Anterior cingulate cortex (tissue), 58 donors: ENCODE measurements around the gene IL11.

Experiments used
- DNase-seq, 58 donors: peaks; one replicate each; lab custom pipeline; 2025; lab: John Stamatoyannopoulos, UW

IL11 gene

DNA sequence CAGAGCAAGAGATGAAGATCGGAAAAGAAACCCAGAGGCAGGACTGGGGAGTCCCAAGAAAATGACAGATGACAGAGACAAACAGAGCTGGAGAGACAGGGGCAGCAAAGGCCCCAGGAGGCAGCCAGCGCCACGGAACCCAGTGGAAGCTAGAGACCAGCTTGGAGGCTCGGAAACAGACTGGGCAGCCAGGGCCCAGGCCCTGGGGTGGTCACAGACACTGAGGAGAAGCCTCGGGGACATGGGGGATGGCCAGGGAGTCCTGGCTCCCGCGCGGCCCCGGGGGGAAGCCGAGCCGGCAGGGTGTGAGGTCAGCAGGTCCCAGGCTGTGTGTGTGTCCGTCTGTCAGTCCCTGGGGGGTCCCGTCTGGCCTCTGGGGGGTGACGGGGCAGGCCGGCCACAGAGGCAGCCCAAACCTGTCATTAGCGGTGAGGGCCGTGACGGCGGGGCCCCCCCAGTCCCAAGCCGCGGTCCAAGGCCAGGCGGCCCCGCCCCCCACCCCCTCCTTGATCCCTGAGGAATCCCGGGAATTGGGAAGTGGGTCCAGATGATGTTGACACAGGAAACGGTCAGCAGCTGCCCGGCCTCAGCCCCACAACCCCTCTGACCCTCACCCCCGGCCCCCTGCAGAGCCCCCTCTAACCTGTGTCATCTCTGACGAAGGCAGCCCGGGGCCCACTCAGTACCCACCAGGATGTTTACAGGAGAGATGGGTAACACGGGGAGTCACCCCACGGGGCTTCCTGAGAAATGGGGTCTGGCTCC, 3.9 kb upstream of the IL11 start:
- DNase-seq = no peak

DNA sequence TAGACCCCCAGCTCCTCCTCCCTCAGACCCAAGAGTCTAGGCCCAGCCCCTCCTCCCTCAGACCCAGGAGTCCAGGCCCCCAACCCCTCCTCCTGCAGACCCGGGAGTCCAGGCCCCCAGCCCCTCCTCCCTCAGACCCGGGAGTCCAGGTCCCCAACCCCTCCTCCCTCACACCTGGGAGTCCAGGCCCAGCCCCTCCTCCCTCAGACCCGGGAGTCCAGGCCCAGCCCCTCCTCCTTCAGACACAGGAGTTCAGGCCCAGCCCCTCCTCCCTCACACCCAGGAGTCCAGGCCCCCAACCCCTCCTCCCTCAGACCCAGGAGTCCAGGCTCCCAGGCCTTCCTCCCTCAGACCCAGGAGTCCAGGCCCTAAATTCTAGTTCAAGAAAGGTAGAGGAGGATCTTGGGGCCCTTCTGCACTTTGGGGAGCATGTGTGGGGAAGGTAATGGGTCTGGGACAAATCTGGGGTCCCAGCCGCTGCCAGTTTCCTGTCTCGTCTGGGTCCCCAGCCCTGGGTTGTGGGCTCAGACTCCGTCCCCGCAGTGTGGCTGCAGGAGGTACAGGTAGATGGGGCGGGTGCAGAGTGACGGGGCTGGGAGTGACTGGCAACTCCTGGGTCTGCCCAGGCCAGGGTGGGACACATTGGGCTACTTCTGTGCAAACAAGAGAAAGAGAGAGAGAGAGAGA, 3.2 kb upstream of the IL11 start:
- DNase-seq = no peak

DNA sequence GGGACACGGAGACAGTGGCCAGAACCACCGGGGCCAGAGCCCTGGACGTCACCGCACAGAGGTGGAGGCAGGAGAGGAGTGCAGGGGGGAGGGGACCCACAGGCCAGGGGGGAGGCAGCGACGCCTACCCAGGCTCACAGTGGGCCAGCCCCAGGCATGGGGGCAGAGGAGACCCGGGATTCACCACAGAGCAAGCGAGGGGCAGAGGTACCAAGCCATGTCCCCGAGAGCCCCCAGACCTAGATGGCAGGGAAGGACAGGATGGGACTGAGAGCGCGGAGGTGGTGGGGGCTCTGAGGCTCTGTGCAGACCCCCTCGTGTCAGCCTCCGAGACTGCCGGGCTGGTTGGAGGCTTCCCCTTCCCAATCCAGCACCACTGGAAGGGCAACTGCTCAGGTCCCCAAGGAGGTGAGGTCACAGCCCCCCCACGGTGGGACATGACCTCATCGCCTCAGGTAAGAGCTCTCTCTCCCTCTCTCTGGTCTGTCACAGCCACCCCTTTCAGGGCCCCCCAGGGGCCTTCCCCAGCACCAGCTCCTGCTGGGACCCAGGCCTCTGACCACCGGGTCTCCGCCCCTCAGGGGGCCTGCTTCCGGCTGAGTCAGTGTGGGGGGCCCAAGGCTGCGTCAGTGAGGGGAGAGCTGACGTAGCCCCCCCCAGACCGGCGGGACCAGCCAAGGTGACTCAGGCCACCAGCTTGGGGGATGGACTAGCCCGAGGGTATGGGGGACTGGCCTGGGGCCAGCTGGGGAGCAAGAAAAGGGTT, 2.2 kb upstream of the IL11 start:
- no peak for DNase-seq

DNA sequence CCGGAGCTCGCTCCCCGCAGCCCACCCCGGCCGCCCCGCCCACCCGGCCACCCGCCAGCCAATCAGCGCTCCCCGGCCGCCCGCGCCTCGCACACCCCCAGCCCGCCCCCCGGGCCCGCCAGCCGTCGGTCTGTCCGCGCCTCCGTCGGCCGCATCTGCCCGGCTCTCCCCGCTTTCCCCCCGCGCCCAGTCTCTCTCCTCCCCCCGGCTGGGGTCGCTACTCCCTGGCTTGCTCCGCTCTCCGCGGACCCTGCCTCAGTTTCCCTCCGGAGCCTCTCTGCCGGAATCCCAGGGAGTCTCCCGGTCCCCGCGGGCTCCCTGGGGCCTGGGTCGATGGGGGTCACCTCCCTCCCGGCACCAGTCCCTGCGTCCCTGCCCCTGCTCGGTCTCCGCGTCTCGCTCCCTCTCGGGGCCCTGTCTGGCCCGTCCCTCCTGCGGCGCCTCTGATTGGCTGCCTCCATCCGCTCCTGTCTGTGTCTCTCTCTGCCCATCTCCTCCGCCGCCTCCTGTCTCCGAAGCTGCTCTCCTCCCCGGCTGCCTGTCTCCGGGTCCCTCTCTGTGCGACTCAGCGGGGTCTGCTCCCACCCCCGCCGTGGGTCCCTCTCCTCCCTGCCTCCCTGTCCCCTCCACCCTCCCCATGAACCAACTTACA, 484 bp downstream of the IL11 start:
- peak in 2 of 58 donors; percentile 6 to 36 for DNase-seq

DNA sequence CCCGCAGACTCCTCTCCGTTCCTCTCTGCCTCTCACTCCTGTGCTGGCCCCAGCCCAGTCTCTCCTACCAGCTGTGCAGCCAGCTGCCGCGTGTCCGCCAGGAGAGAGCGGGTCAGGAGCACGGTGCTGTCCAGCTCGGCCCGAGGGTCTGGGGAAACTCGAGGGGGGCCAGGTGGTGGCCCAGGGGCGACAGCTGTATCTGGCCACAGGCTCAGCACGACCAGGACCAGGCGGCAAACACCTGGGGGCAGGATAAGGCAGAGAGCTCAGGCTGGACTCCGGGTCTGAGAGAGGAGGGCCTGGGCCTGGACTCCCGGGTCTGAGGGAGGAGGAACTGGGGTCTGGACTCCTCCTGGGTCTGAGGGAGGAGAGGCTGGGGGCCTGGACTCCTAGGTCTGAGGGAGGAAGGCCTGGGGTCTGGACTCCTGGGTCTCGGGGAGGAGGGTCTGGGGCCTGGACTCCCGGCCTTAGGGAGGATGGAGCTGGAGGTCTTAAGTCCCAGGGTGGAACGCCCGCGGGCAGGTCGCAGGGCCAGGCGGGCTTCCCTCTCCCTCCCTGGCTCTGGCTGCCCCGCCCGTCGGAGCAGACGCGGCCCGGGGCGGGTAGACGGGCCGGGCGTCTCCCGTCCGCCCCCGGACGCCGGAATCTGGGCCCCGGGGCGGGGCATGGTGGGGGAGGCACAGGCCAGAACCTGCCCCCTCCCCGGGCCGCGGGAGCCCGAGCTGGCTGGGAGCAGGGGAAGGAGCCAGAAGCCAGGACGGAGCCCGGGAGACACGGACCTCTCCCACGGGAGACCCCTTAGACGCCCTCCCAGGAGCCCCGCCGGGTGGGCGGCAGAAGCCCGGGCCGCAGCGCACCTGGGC, 1.3 kb downstream of the IL11 start:
- no peak for DNase-seq

DNA sequence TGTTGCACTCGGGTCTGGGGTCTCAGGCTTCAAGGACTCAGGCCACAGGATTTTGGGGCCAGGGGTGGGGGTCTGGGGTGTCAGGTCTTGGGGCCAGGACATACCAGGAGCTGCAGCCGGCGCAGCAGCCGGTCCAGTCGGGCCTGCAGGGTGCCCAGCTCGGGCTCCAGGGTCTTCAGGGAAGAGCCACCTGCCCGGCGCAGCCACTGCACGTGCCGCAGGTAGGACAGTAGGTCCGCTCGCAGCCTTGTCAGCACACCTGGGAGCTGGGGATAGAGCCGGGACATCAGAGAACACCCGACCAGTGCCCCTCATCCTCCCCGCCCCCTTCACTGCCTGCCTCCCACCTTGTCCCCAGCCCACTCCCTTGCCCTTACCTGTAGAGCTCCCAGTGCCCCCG, 2.2 kb downstream of the IL11 start:
- no peak for DNase-seq

DNA sequence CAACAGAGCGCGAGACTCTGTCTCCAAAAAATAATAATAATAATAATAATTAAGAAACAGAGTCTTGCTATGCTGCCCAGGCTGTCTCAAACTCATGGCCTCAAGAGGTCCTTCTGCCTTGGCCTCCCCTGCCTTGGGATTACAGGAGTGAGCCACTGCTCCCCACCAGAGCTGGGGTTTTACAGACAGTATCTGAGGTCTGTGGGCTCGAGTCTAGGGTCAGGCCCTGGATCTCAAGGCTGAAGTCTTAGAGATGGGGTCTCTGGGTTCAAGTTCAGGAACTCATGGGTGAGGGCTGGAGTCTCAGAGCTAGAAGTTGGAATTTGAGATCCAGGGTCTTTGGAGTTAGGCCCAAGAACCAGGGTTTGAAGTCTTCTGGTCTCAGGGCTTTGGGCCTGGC, 3.5 kb downstream of the IL11 start:
- no peak for DNase-seq

DNA sequence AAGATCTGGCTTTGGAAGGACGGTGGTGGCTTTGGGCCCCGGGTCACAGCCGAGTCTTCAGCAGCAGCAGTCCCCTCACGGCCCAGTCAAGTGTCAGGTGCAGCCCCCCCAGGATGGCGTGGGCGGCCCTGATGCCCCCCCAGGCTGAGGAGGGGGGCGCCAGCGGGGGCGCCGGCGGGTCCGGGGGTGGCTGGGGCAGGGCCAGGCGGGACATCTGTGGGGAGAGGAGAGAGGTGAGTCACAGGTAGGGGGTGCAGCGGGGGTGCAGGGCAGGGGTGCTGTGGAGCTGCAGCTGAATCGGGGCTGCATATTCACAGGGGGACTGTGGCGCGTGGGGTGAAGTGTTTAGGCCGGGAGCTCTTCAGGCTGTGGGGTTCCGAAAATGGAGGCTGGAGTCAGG, 4.3 kb downstream of the IL11 start:
- DNase-seq = peak in 1 of 58 donors; percentile 15

DNA sequence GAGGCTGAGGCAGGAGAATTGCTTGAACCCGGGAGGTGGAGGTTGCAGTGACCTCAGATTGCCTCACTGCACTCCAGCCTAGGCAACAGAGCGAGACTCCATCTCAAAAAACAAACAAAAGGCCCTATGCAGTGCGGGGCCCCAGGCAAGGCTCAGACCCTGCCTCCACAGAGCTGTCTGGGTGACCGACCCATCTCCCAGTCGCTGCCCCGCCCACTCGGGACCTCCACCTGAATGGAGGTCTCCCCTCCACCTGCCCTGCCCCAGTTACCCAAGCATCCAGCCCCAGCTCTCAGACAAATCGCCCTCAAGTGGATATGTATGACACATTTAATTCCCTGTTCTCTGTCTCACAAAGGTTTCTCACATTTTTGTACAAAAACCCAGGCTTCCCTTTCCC, 5.0 kb downstream of the IL11 start:
- no peak for DNase-seq

DNA sequence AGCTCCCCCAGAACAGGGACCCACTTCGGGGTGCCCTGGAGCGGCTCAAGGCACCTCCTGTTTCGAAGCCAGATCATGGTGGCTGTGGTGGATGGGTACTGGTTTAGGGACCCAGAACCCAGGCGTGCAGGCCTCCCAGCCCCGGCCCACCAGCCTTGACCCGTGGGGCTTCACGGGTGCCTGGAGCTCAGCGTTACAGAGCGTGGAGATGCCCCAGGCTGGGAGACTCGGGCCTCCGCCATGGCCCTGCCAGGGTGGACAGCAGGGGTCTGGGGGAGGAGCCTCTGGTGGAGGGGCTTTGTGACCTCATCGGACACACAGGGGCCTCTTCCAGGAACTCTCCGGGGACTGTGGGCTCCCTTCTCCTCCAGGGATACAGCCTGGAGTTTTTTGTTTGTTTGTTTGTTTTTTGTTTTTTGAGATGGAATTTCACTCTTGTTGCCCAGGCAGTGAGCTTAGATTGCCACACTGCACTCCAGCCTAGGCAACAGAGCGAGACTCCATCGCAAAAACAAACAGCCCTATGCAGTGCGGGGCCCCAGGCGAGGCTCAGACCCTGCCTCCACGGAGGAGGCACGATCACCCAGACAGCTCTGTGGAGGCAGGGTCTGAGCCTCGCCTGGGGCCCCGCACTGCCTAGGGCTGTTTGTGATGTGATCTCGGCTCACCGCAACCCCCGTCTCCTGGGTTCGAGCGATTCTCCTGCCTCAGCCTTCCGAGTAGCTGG, 7.1 kb downstream of the IL11 start, which contains the start of gene GARIN5B:
TSS of gene GARIN5B (minus strand) at position 271 of the 727 bp plus-strand sequence. CDS start at position 77, 194 bp downstream.
- no peak for DNase-seq

DNA sequence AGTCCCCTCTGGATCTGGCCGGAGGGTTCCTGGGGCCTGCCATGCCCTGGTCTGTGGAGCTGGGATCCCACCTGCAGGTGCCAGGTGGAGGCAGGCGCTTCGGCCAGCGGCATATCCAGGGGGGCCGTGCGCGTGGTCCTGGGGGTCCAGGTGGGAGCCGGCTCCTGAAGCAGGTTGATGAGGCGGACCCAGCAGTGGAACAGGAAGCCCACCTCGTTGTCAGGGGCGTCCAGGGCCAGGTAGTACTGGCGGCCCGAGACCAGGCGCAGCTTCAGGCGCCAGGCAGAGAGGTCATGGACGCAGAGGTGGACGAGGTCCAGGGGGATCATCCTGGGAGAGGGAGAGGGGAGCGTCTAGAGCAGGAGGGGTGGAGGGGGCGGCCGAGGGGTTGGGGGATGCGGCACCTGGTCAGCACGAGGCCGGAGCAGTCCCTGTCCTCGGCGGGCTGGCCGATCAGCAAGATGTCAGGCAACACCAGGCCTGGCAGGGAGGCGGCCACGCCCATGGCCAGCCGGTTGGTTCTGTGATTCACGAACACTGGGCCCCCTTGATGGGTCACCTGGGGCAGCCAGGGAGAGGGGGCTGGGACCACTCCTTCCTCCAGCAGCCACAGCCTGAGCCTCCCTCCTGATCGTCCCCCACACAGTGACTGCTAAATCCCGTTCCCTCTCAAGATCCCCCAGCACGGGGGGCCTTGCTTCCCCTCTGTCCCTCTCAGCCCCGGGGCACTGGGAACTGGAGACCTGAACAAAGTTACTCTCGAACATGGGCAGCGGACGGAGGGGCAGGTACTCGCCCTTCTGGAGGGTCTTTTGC, 7.9 kb downstream of the IL11 start:
- DNase-seq = no peak

DNA sequence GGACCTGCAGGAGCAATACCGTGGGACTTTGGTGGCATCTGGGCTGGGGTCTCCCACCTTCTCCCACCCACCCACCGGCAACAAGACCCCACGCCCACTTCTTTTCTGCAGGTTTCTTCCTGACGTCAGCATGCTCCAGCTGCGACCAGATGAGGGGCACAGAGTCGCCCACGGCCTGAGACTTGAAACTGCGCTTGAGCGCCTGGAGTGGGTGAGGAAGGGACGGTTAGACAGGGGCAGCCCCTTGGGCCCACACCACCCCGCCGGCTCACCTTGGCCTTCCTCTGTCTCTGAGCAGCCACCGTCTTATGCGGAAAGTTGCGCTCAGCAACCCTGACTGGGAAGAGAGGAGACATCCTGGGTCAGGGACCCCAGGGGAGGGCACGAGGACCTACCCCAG, 9.4 kb downstream of the IL11 start:
- DNase-seq = no peak

DNA sequence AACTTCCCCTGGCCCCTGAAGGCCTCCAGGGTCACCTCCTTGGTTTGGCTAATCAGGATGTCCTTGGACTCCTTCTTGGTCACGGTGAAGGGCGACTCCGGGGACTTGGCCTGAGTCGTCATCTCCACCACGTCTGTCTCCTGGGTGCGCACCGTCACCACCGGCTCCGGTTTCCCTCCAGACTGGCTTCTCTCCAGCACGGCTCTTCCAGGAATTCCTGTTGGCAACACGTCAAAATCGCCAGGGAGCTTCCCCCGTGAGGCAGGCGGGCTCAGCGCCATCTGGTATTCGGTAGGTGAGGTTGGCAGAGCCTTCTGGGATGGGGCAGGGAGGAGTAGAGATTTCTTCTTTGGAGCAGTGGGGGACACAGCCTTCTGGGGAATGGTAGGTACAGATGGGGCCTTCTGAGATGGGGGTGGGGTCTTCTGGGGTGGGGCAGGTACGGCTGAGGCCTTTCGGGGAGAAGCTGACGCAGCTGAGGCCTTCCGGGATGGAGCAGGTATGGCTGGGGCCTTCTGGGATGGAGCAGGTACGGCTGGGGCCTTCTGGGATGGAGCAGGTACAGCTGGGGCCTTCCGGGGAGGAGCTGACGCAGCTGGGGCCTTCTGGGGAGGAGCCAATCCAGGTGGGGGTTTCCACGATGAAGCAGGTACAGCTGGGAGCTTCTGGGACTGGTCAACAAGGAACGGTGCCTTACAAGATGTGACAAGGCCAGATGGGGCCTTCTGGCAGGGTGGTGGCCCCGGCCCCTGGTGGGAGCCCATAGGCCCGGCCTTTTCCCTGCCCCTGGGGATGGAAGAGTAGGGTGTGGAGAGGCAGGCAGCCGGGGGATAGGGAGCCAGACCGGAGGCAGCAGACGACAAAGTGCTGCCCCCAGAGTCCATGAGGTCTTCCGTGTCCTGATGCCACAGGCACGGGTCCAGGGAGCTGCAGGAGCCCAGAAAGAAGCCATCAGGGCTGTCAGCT, 11.0 kb downstream of the IL11 start:
- DNase-seq = no peak

DNA sequence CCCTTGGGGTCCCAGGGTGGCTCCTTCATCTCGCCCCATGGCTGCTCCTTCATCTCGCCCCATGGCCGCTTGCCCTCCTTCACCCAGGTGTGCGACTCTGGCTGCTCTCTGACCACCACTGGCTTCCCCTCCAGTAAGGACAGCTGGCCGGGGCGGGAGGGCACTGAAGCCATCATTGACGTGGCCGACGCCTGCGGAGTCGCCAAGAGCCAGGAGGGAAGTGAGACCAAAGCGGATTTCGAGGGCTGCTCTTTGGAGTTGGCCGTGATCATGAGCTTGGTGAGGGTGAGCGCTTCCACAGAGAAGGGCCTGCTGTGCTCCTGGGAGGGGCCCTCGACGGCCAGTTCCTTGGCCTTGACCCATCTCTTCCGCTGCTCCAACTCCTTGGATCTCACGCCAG, 11.8 kb downstream of the IL11 start:
- no peak for DNase-seq

DNA sequence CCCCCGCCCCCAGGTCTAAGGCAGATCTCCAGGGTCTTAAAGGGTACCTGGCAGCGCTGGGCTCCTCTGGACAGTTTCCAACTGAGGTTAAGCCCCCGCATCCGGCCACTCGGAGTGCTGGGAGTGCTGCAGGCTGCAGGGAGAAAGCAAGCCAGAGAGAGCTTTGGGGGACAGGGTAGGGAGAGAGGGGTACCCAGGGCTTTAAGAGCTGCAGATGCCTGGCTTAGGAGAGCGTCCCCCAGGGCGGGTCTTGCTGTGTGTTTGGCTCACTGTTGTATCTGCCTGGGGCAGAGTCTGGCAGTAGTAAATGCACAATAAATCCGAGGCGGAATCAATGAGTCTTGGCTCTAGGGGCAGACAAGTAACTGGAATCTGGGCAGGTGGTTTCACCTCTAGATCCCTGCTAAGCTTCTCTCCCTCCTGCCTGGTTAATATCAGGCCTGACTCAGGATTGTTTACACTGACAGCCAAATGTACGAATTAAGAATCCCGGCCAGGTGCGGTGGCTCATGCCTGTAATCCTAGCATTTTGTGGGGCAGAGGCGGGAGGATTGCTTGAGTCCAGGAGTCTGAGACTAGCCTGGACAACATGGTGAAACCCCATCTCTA, 14.9 kb downstream of the IL11 start:
- DNase-seq = no peak

DNA sequence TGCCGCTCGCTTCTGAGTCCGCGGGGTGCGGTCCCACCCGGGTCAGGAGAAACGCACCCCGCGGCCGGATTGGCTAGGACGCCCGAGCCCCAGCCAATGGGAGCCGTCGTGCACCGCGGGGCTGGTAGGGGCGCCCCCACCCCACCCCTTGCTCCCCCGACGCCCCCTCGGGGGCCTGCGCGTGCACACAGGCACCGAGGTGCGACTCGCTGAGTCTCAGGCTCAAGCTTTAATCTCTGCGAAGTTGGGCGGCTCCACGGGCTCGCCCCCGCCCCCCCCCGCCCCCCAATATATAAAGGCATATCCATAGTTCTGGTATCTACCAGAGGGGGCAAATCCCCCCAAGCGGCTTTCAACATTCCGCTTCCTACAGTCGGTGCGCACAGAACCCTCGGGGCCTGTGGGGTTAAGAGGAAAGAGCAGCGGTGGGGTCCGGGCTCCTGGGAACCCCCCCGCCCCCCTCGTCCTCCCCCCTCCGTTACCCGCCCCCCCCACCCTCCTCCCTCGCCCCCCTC, 15.5 kb downstream of the IL11 start, which contains the start of gene COX6B2:
TSS of gene COX6B2 (minus strand) at position 22 of the 515 bp plus-strand sequence. CDS start 198 bp downstream, outside the sequence.
- no peak for DNase-seq
